Lung (tissue), 12 donors: ENCODE results near the gene MUC20. TPM values are rescaled to one million over a fixed set of nuclear protein-coding genes. Genes with fewer than 3 reads are reported as not detected.

ENCODE experiments used
- ATAC-seq: fragments of 200-7000 bp; cut with Tn5 transposase; one replicate; pipeline ENCODE4 v1.9.1; 2020; ENCODE audit warnings: moderate number of reproducible peaks; ENCODE audit not compliant: insufficient read depth, low FRiP score
- DNase-seq, 3 donors: peaks; one replicate each; pipeline ENCODE4 v3.0.0-alpha.2; 2013 to 2017
- H3K27ac ChIP-seq, 2 donors: one replicate each; pipeline ENCODE4 v1.5.1; 2013; ENCODE audit warnings: mild to moderate bottlenecking in 2 of 2, moderate library complexity in 2 of 2, control low read depth in 1 of 2, inconsistent platforms in 1 of 2, low read depth in 1 of 2, low read length in 1 of 2
- H3K27me3 ChIP-seq, 3 donors: one replicate each; pipeline ENCODE4 v1.5.1; 2013; ENCODE audit warnings: low read length in 2 of 3; ENCODE audit not compliant: control insufficient read depth in 3 of 3, insufficient read depth in 3 of 3
- H3K36me3 ChIP-seq, 4 donors: one replicate each; pipeline ENCODE4 v1.5.1; 2013; ENCODE audit warnings: low read length in 4 of 4, mild to moderate bottlenecking in 1 of 4, moderate library complexity in 1 of 4; ENCODE audit not compliant: control insufficient read depth in 4 of 4, insufficient read depth in 4 of 4
- H3K4me1 ChIP-seq, 5 donors: one replicate each; pipeline ENCODE4 v1.5.1; 2013; ENCODE audit warnings: low read length in 5 of 5, mild to moderate bottlenecking in 2 of 5, moderate library complexity in 1 of 5; ENCODE audit not compliant: control insufficient read depth in 5 of 5, insufficient read depth in 5 of 5
- H3K4me3 ChIP-seq: one replicate; pipeline ENCODE4 v1.5.1; 2013; ENCODE audit warnings: mild to moderate bottlenecking, control low read depth, moderate library complexity
- H3K9ac ChIP-seq, 2 donors: one replicate each; pipeline ENCODE4 v1.5.1; 2013; ENCODE audit warnings: low read length in 2 of 2, control low read depth in 1 of 2; ENCODE audit not compliant: insufficient read depth in 1 of 2
- H3K9me3 ChIP-seq, 4 donors: one replicate each; pipeline ENCODE4 v1.5.1; 2013; ENCODE audit warnings: low read length in 3 of 4, mild to moderate bottlenecking in 1 of 4, moderate library complexity in 1 of 4; ENCODE audit not compliant: control insufficient read depth in 4 of 4, insufficient read depth in 3 of 4
- WGBS, 2 donors: extraction: QIAGEN DNeasy Blood & Tissue Kit; methylation state at CpG; one replicate each; pipeline ENCODE4 v1.1.7; 2013; 5-methylcytosine and 5-hydroxymethylcytosine counted together
- polyA plus RNA-seq, 2 donors: library from polyadenylated mRNA; stranded (reverse); fragments of 200-250 nt; gene quantifications; one replicate each; pipeline ENCODE4 v1.2.1, GENCODE V29; 2013
- total RNA-seq, 2 donors: library from RNA; depleted of rRNA in 1 of 2; stranded (reverse); fragments of >200 nt in 1 of 2; gene quantifications; one replicate each; pipeline ENCODE4 v1.2.1, GENCODE V29; 2014 to 2021
- TF ChIP-seq, protein P1 (sequence below): IDR thresholded peaks from 2 replicates; pipeline ENCODE4 v1.5.1; 2012; ENCODE audit warnings: mild to moderate bottlenecking; ENCODE audit errors: control extremely low read depth, extremely low read depth
- donor health status: control.
- donor health status: control.
- donor health status: Bipolar disorder and iron deficiency.
- donor health status: healthy.
- donor health status: DM: yes; HTN: yes; CAD: no.

MUC20 gene
- total and polyA plus RNA-seq, 4 donors: 11.0 to 23.9 (median 18.2) TPM

DNA sequence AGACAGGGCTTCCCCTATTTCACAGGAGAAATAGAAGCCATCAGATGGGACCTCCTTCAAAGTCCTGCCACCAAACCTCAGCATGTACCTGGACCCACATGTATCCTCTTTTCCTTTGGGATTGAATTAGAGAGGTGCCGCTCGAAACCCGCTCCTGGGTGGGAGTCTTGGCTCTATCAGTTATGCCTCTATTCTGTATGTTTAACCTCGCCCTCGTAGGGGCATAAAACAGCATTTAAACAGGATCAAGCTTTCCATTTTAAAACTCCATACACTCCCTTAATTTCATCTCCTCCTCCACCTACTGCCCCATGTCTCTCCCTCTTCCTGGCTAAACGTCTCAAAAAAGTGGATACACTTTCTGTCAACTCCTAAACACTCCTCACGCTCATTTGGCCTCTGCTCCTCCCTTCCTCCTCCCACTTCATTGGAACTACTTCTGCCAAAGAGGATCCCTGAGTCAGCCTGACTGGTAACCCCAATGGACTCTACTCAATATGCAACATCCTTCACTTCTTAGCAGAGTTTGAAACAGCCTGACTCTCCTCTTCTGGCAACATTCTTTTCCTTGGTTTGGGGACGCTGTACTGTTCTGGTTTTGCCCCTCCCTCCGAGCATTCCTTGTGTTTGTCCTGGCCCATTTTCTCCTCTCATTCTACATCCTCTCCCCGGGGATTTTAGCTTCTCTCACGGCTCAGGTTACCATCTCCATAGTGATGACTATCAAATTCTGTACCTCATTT lies 23.0 kb upstream of the MUC20 start:
- Histone ChIP-seq H3K4me3 (no peak overlapping the region), H3K27ac (no peak overlapping the region), H3K27me3 (no peaks in the 10 kb centered on the region), H3K9me3 (no peaks in the 10 kb centered on the region), H3K9ac (no peak overlapping the region), H3K36me3 (peaks cover 3 to 21% (median 16%) of the 10 kb centered on the region in 4 donors), H3K4me1 (no peaks in the 10 kb centered on the region)
- peak; percentile 53 for ATAC-seq
- TF ChIP-seq, protein P1, sequence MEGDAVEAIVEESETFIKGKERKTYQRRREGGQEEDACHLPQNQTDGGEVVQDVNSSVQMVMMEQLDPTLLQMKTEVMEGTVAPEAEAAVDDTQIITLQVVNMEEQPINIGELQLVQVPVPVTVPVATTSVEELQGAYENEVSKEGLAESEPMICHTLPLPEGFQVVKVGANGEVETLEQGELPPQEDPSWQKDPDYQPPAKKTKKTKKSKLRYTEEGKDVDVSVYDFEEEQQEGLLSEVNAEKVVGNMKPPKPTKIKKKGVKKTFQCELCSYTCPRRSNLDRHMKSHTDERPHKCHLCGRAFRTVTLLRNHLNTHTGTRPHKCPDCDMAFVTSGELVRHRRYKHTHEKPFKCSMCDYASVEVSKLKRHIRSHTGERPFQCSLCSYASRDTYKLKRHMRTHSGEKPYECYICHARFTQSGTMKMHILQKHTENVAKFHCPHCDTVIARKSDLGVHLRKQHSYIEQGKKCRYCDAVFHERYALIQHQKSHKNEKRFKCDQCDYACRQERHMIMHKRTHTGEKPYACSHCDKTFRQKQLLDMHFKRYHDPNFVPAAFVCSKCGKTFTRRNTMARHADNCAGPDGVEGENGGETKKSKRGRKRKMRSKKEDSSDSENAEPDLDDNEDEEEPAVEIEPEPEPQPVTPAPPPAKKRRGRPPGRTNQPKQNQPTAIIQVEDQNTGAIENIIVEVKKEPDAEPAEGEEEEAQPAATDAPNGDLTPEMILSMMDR: no peak
- peak in 1 of 3 donors; percentile 11 for DNase-seq
- WGBS, 2 donors: 67 to 78% methylated on average over 11 of the region's 11 CpGs

DNA sequence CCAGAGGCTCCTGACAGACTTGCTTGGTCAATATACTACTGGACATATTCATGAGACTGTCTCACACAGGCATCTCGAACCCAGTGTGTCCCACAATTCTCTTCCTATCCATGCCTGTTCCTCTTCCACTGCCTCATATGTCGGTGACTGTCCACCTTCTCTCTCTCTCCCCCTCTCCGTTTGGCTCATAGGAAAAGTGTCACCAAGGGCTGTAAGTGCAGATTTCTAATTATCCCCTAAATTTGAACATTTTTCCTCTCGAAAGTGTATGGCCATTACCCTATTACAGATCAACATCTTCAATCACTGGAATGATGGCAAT lies 22.5 kb upstream of the MUC20 start:
- Histone ChIP-seq H3K27ac (no peak overlapping the region), H3K9ac (no peak overlapping the region)

DNA sequence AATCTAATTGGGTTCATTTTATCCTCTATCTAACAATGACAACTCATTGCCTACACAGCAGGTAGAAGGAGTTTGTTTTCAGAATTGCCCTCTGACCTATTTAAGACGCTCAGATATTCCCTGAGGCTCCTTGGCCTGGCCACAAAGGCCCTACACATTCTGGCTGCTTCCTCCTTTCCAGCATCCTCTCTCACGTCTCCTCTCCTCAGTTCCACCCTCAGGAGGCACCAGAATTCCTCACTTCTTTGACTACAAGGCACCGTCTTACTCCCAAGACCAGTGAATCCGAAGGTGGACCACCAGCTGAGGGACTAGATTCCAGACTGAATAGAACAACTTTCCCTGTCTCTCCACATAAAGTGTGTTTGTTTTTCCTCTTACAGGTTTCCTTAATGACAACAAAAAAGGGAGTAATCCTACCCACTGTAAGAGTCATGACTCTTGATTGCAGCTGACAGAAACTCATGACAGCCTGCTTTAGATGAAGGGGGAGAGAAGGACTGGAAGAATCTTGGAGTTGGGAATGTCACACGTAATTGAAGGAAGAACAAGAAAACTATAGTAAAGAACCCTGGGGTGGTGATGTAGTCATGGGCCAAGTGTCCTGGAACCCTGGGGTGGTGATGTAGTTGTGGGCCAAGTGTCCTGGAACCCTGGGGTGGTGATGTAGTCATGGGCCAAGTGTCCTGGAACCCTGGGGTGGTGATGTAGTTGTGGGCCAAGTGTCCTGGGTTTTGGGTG lies 22.0 kb upstream of the MUC20 start:
- Histone ChIP-seq H3K4me3 (no peak overlapping the region), H3K4me1 (no peaks in the 10 kb centered on the region), H3K9ac (no peak overlapping the region), H3K9me3 (no peaks in the 10 kb centered on the region), H3K36me3 (peaks cover under 1 to 16% (median 10%) of the 10 kb centered on the region in 4 donors), H3K27me3 (no peaks in the 10 kb centered on the region), H3K27ac (no peak overlapping the region)
- TF ChIP-seq, protein P1: no peak
- no peak for ATAC-seq
- 75 to 76% methylated on average over 5 of the region's 5 CpGs for WGBS, 2 donors
- DNase-seq: no peak

More for the DNA sequence above, 22.5 kb upstream of the MUC20 start:
- ATAC-seq (no peak), DNase-seq (peak in 1 of 3 donors; percentile 11)
- H3K36me3 ChIP-seq: peaks cover 3 to 16% (median 14%) of the 10 kb centered on the region in 4 donors
- H3K27me3 ChIP-seq: no peaks in the 10 kb centered on the region
- no peaks in the 10 kb centered on the region for H3K9me3 ChIP-seq
- 92 to 95% methylated on average over 4 of the region's 4 CpGs for WGBS, 2 donors
- H3K4me3 ChIP-seq: no peak overlapping the region
- TF ChIP-seq, protein P1: no peak
- H3K4me1 ChIP-seq: no peaks in the 10 kb centered on the region
